Measurements from ENCODE around the gene ITSN1.

ITSN1 gene

DNA sequence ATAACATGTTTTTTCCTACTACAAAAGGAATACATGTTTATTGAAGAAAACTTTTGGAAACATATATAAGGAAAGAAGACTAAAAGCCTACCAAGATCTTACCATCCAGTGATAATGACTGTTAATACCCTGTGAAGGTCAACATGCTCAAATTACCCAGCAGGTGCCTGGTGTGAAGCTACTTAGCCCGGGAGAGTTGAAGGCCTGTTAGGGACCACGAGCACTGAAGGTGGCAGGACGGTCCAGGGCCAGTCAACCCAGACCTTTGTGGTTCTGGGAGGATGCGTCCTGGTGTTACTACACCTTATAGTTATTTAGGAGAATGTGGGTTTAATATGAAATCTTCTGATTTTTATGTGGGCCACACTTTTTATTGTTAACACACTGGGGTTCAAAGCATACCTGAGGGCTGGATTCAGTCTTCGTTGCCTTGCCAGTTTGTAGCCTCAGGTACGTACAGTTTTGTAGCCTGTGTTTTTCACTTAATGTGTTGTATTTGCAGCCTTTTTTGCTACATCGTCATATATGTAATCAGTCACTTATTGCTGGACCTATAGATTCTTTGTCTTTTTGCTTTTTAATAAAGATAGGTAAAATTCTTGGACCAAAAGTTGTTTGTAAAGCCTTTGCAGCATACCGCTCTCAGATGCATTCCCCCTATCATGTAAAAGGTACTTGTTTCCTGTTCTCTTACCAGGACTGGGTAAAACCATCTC, 9.8 kb downstream of the ITSN1 start:
- H3K36me3 ChIP-seq (ENCODE audit: control insufficient read depth, insufficient read depth, low read length) = no peaks in the 10 kb centered on the region
- H3K9ac ChIP-seq (ENCODE audit: low read length) = no peak overlapping the region
- H3K27ac ChIP-seq (ENCODE audit: low read depth, low read length) = no peak overlapping the region
- H3K4me1 ChIP-seq (ENCODE audit: control insufficient read depth, insufficient read depth, low read length) = peaks cover 56% of the 10 kb centered on the region
- no peaks in the 10 kb centered on the region for H3K9me3 ChIP-seq (ENCODE audit: control insufficient read depth, insufficient read depth, low read depth, low read length)
- H3K27me3 ChIP-seq (ENCODE audit: control insufficient read depth, insufficient read depth, low read length) = no peaks in the 10 kb centered on the region
- H3K4me3 ChIP-seq (ENCODE audit: low read depth, low read length) = no peak overlapping the region

GRCh38 chr21:33654412-33654811, 12.1 kb downstream of the ITSN1 start:
- Histone ChIP-seq H3K36me3 (ENCODE audit: control insufficient read depth, insufficient read depth, low read length) (no peaks in the 10 kb centered on the region), H3K9me3 (ENCODE audit: control insufficient read depth, insufficient read depth, low read depth, low read length) (no peaks in the 10 kb centered on the region), H3K4me3 (ENCODE audit: low read depth, low read length) (no peak overlapping the region), H3K27me3 (ENCODE audit: control insufficient read depth, insufficient read depth, low read length) (no peaks in the 10 kb centered on the region), H3K9ac (ENCODE audit: low read length) (no peak overlapping the region), H3K4me1 (ENCODE audit: control insufficient read depth, insufficient read depth, low read length) (peaks cover 72% of the 10 kb centered on the region), H3K27ac (ENCODE audit: low read depth, low read length) (no peak overlapping the region)

GRCh38 chr21:33655588-33656221, 13.4 kb downstream of the ITSN1 start:
- peak overlapping the region; percentile 61; the same call in 1 of the 2 replicates for H3K27ac ChIP-seq (ENCODE audit: low read depth, low read length)
- no peak overlapping the region for H3K4me3 ChIP-seq (ENCODE audit: low read depth, low read length)
- no peaks in the 10 kb centered on the region for H3K36me3 ChIP-seq (ENCODE audit: control insufficient read depth, insufficient read depth, low read length)
- no peak overlapping the region for H3K9ac ChIP-seq (ENCODE audit: low read length)
- H3K9me3 ChIP-seq (ENCODE audit: control insufficient read depth, insufficient read depth, low read depth, low read length) = no peaks in the 10 kb centered on the region; the same call in 1 of the 2 replicates
- H3K27me3 ChIP-seq (ENCODE audit: control insufficient read depth, insufficient read depth, low read length) = no peaks in the 10 kb centered on the region
- peaks cover 64% of the 10 kb centered on the region for H3K4me1 ChIP-seq (ENCODE audit: control insufficient read depth, insufficient read depth, low read length)

GRCh38 chr21:33657124-33657820, 15.0 kb downstream of the ITSN1 start:
- Histone ChIP-seq H3K4me1 (ENCODE audit: control insufficient read depth, insufficient read depth, low read length) (peaks cover 52% of the 10 kb centered on the region), H3K4me3 (ENCODE audit: low read depth, low read length) (no peak overlapping the region), H3K27ac (ENCODE audit: low read depth, low read length) (no peak overlapping the region), H3K9me3 (ENCODE audit: control insufficient read depth, insufficient read depth, low read depth, low read length) (no peaks in the 10 kb centered on the region; the same call in 1 of the 2 replicates), H3K27me3 (ENCODE audit: control insufficient read depth, insufficient read depth, low read length) (no peaks in the 10 kb centered on the region), H3K36me3 (ENCODE audit: control insufficient read depth, insufficient read depth, low read length) (no peaks in the 10 kb centered on the region), H3K9ac (ENCODE audit: low read length) (no peak overlapping the region)

GRCh38 chr21:33658919-33659567, 16.7 kb downstream of the ITSN1 start:
- Histone ChIP-seq H3K9me3 (ENCODE audit: control insufficient read depth, insufficient read depth, low read depth, low read length) (no peaks in the 10 kb centered on the region; the same call in 1 of the 2 replicates), H3K36me3 (ENCODE audit: control insufficient read depth, insufficient read depth, low read length) (no peaks in the 10 kb centered on the region), H3K27me3 (ENCODE audit: control insufficient read depth, insufficient read depth, low read length) (no peaks in the 10 kb centered on the region), H3K4me3 (ENCODE audit: low read depth, low read length) (no peak overlapping the region), H3K4me1 (ENCODE audit: control insufficient read depth, insufficient read depth, low read length) (peaks cover 51% of the 10 kb centered on the region), H3K27ac (ENCODE audit: low read depth, low read length) (no peak overlapping the region), H3K9ac (ENCODE audit: low read length) (no peak overlapping the region)

DNA sequence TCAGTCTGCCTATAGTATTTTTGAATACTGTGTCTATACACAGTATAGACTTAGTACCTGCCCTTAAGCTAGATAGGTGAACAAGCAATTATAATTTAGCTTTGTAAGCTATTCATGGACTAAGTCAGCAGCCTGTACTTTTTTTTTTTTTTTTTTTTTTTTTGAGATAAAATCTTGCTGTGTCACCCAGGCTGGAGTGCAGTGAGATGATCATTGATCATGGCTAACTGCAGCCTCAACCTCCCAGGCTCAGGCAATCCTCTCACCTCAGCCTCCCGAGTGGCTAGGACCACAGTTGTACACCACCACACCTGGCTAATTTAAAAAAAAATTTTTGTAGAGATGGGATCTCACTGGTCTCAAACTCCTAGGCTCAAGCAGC, 17.3 kb downstream of the ITSN1 start:
- Histone ChIP-seq H3K27me3 (ENCODE audit: control insufficient read depth, insufficient read depth, low read length) (no peaks in the 10 kb centered on the region), H3K36me3 (ENCODE audit: control insufficient read depth, insufficient read depth, low read length) (no peaks in the 10 kb centered on the region), H3K27ac (ENCODE audit: low read depth, low read length) (no peak overlapping the region), H3K9me3 (ENCODE audit: control insufficient read depth, insufficient read depth, low read depth, low read length) (no peaks in the 10 kb centered on the region; the same call in 1 of the 2 replicates), H3K4me3 (ENCODE audit: low read depth, low read length) (no peak overlapping the region), H3K4me1 (ENCODE audit: control insufficient read depth, insufficient read depth, low read length) (peaks cover 47% of the 10 kb centered on the region), H3K9ac (ENCODE audit: low read length) (no peak overlapping the region)

GRCh38 chr21:33660406-33660805, 18.1 kb downstream of the ITSN1 start:
- 0 out of 2 replicates have a peak overlapping the region, but pooled peaks have one; percentile 35 for H3K27ac ChIP-seq (ENCODE audit: low read depth, low read length)
- H3K4me1 ChIP-seq (ENCODE audit: control insufficient read depth, insufficient read depth, low read length) = peaks cover 38% of the 10 kb centered on the region
- H3K4me3 ChIP-seq (ENCODE audit: low read depth, low read length) = no peak overlapping the region
- H3K36me3 ChIP-seq (ENCODE audit: control insufficient read depth, insufficient read depth, low read length) = no peaks in the 10 kb centered on the region
- no peak overlapping the region for H3K9ac ChIP-seq (ENCODE audit: low read length)
- H3K9me3 ChIP-seq (ENCODE audit: control insufficient read depth, insufficient read depth, low read depth, low read length) = no peaks in the 10 kb centered on the region; the same call in 1 of the 2 replicates
- no peaks in the 10 kb centered on the region for H3K27me3 ChIP-seq (ENCODE audit: control insufficient read depth, insufficient read depth, low read length)

- Histone ChIP-seq H3K9ac (ENCODE audit: low read length) (no peak overlapping the region), H3K4me3 (ENCODE audit: low read depth, low read length) (no peak overlapping the region), H3K36me3 (ENCODE audit: control insufficient read depth, insufficient read depth, low read length) (no peaks in the 10 kb centered on the region)
Measured at GRCh38 chr21:33661146-33661545, 18.8 kb downstream of the ITSN1 start.

DNA sequence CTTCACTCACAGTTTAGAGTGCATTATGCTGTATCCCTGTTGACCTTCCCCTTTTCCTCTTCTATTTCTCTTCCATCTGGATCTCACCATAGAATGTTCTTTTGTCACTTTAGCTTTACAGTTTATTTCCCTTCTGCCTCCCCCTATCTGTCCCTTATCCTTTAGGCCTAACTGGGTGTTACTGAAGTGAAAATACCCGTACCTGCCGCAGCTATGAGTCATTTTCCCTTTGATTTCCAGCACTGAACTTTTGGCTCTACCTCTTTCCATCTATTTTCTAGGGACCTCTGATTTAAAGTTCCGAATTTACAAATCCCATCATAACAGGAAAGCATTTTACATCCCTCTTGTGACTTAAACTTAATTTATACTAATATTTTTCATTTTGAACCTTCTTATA, 19.7 kb downstream of the ITSN1 start:
- H3K36me3 ChIP-seq (ENCODE audit: control insufficient read depth, insufficient read depth, low read length) = no peaks in the 10 kb centered on the region
- H3K27me3 ChIP-seq (ENCODE audit: control insufficient read depth, insufficient read depth, low read length) = no peaks in the 10 kb centered on the region
- H3K27ac ChIP-seq (ENCODE audit: low read depth, low read length) = no peak overlapping the region
- no peak overlapping the region for H3K4me3 ChIP-seq (ENCODE audit: low read depth, low read length)
- no peaks in the 10 kb centered on the region; the same call in 1 of the 2 replicates for H3K9me3 ChIP-seq (ENCODE audit: control insufficient read depth, insufficient read depth, low read depth, low read length)
- H3K4me1 ChIP-seq (ENCODE audit: control insufficient read depth, insufficient read depth, low read length) = peaks cover 24% of the 10 kb centered on the region
- no peak overlapping the region for H3K9ac ChIP-seq (ENCODE audit: low read length)

More at GRCh38 chr21:33661146-33661545, 18.8 kb downstream of the ITSN1 start:
- no peaks in the 10 kb centered on the region for H3K27me3 ChIP-seq (ENCODE audit: control insufficient read depth, insufficient read depth, low read length)
- peaks cover 31% of the 10 kb centered on the region for H3K4me1 ChIP-seq (ENCODE audit: control insufficient read depth, insufficient read depth, low read length)
- no peak overlapping the region for H3K27ac ChIP-seq (ENCODE audit: low read depth, low read length)
- H3K9me3 ChIP-seq (ENCODE audit: control insufficient read depth, insufficient read depth, low read depth, low read length) = no peaks in the 10 kb centered on the region; the same call in 1 of the 2 replicates

DNA sequence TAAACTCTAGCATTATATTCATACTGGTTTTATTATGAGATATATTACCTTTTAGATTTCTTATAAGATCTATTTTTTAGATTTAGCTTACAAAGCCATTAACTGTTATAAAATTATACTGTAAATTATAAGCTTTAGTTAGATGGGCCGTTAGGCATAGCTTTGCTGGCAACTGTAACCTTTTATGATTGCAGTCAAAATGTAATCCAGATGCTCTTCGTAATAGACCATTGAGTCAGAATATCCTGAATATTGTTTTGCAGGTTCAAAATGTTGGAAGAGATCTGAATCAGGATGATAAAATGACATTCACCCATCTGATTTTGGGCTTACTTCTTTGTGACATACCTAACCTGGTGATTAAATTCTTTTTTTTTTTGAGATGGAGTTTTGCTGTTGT, 20.9 kb downstream of the ITSN1 start:
- H3K27me3 ChIP-seq (ENCODE audit: control insufficient read depth, insufficient read depth, low read length) = no peaks in the 10 kb centered on the region
- H3K36me3 ChIP-seq (ENCODE audit: control insufficient read depth, insufficient read depth, low read length) = no peaks in the 10 kb centered on the region
- H3K9me3 ChIP-seq (ENCODE audit: control insufficient read depth, insufficient read depth, low read depth, low read length) = no peaks in the 10 kb centered on the region; the same call in 1 of the 2 replicates
- no peak overlapping the region for H3K4me3 ChIP-seq (ENCODE audit: low read depth, low read length)
- H3K27ac ChIP-seq (ENCODE audit: low read depth, low read length) = no peak overlapping the region
- no peak overlapping the region for H3K9ac ChIP-seq (ENCODE audit: low read length)
- peaks cover 24% of the 10 kb centered on the region for H3K4me1 ChIP-seq (ENCODE audit: control insufficient read depth, insufficient read depth, low read length)

All from HUES6 (cell line).